Heart left ventricle (tissue), 16 donors: Measurements from ENCODE around the gene TRIM71. TPM values are rescaled to one million over a fixed set of nuclear protein-coding genes. Genes with fewer than 3 reads are reported as not detected.

ENCODE experiments used
- ATAC-seq, 4 donors: fragments of 200-7000 bp; cut with Tn5 transposase; one replicate each; pipeline ENCODE4 v1.9.1; 2020 to 2022; ENCODE audit warnings: moderate library complexity in 4 of 4, mild to moderate bottlenecking in 3 of 4, moderate number of reproducible peaks in 1 of 4
- DNase-seq, 5 donors: peaks; one replicate each; pipeline ENCODE4 v3.0.0-alpha.2; 2020
- H3K27ac ChIP-seq, 12 donors: fragments of 200-600 bp; sonication (generic) in 4 of 12; one replicate each; pipeline versions ENCODE4 v1.5.0 to v1.8.0; 2016 to 2022; ENCODE audit warnings: mild to moderate bottlenecking in 2 of 12
- H3K27me3 ChIP-seq, 9 donors: fragments of 200-600 bp; sonication (generic) in 2 of 9; one replicate each; pipeline versions ENCODE4 v1.5.1 to v1.8.0; 2016 to 2022; ENCODE audit warnings: mild to moderate bottlenecking in 3 of 9
- H3K36me3 ChIP-seq, 9 donors: fragments of 200-600 bp; sonication (generic) in 2 of 9; one replicate each; pipeline versions ENCODE4 v1.5.0 to v1.8.0; 2018 to 2022; ENCODE audit warnings: mild to moderate bottlenecking in 2 of 9
- H3K4me1 ChIP-seq, 12 donors: fragments of 200-600 bp; sonication (generic) in 4 of 12; one replicate each; pipeline versions ENCODE4 v1.5.0 to v1.8.0; 2016 to 2022; ENCODE audit warnings: mild to moderate bottlenecking in 3 of 12
- H3K4me3 ChIP-seq, 12 donors: fragments of 200-600 bp; sonication (generic) in 4 of 12; one replicate each; pipeline versions ENCODE4 v1.5.0 to v1.8.0; 2017 to 2022; ENCODE audit warnings: mild to moderate bottlenecking in 9 of 12, moderate library complexity in 4 of 12
- H3K9me3 ChIP-seq, 12 donors: fragments of 200-600 bp; sonication (generic) in 4 of 12; one replicate each; pipeline versions ENCODE4 v1.5.0 to v1.8.0; 2016 to 2022; ENCODE audit warnings: mild to moderate bottlenecking in 1 of 12
- CTCF ChIP-seq, 12 donors: fragments of 200-600 bp; sonication (generic) in 4 of 12; IDR thresholded peaks; one replicate each; pipeline versions ENCODE4 v1.5.0 to v1.8.0; 2018 to 2022; ENCODE audit warnings: antibody characterized with exemption in 12 of 12, mild to moderate bottlenecking in 5 of 12
- POLR2A ChIP-seq, 2 donors: fragments of 450-650 bp; IDR thresholded peaks; one replicate each; pipeline ENCODE4 v1.6.1; 2017; ENCODE audit warnings: antibody characterized with exemption in 2 of 2, mild to moderate bottlenecking in 2 of 2, moderate library complexity in 2 of 2
- WGBS, 4 donors: extraction: QIAGEN DNeasy Blood & Tissue Kit in 2 of 4; methylation state at CpG; one replicate each; pipeline versions ENCODE4 v1.1.5 to v1.1.7; 2013 to 2018; 5-methylcytosine and 5-hydroxymethylcytosine counted together
- intact Hi-C, 10 donors: fragments of 100-400 bp; cut with DNase I; formaldehyde crosslinking; loops; one replicate each; pipeline versions ENCODE4 v1.11.1 to v1.14.2; 2022
- polyA plus RNA-seq, 2 donors: library from polyadenylated mRNA; stranded (reverse); fragments of 200-250 nt; gene quantifications; one replicate each; pipeline ENCODE4 v1.2.3, GENCODE V29; 2013
- total RNA-seq, 9 donors: library from RNA; depleted of rRNA in 2 of 9; stranded (reverse); fragments of >200 nt in 2 of 9; fragmentation: NEBNext Ultra II Directional in 3 of 9; extraction: Animal tissue kit (Norgen Biotek cat#: 25700) in 3 of 9; gene quantifications; one replicate each; pipeline versions ENCODE4 v1.1.0 to v1.2.4, GENCODE V29; 2016 to 2023
- donor health status: ischemic (EF 13 %, LVEDD 7.1; RV severe dilation, severe dysfunction).
- donor health status: healthy with polysubstance abuse.
- donor health status: DM: no; HTN: yes; CAD: no.
- donor health status: DM: no; HTN: no; CAD: no.
- donor health status: ischemic (EF 25% LVEDD 6.9; RV normal size, moderate dysfunction).
- donor health status: ischemic (EF 25% LVEDD 5.7; RV mildly dilated, moderate dysfunction).
- donor health status: healthy.
- donor health status: DM: yes; HTN: yes; CAD: no.
- donor health status: ischemic (EF 35%, LVEDD 5.7; RV mildly dilated, moderate dysfunction).
- donor health status: nonischemic (EF 11% LVEDD 7.7; RV severe dilation, severe dysfunction).
- donor health status: DM: yes; HTN: yes; CAD: no.
- donor health status: PGD.
- donor health status: ischemic (EF 29% LVEDD 5.4; RV normal size, mild dysfunction).
- donor health status: nonischemic (EF 23%, LVEDD 6.1; RV moderate dilation, normal function).

The TRIM71 gene
- total and polyA plus RNA-seq, 11 donors, result 0.05 TPM; not detected in 9

GRCh38 chr3:32861681-32862080 lies 43.9 kb downstream of the TRIM71 start:
- ATAC-seq, result no peak
- no peaks in the 10 kb centered on the region for H3K27me3 ChIP-seq
- no peaks in the 10 kb centered on the region for H3K9me3 ChIP-seq
- peaks cover 0 to under 1% (median 0%) of the 10 kb centered on the region in 12 donors for H3K4me1 ChIP-seq
- TF ChIP-seq CTCF (IDR thresholded peaks at IDR 0.05) (no peak), POLR2A (IDR thresholded peaks at IDR 0.05) (no peak)
- DNase-seq, result no peak
- intact Hi-C loops, result no loop called here
- no peak overlapping the region for H3K27ac ChIP-seq
- 58 to 70% (median 69%) methylated on average over 5 of the region's 5 CpGs for WGBS, 4 donors
- no peak overlapping the region for H3K4me3 ChIP-seq
- no peaks in the 10 kb centered on the region for H3K36me3 ChIP-seq

GRCh38 chr3:32862247-32862935 lies 44.6 kb downstream of the TRIM71 start:
- no peaks in the 10 kb centered on the region for H3K36me3 ChIP-seq
- H3K27me3 ChIP-seq, result no peaks in the 10 kb centered on the region
- 71 to 81% (median 78%) methylated on average over 11 of the region's 11 CpGs for WGBS, 4 donors
- no peak overlapping the region for H3K4me3 ChIP-seq
- TF ChIP-seq CTCF (IDR thresholded peaks at IDR 0.05), result no peak
- TF ChIP-seq POLR2A (IDR thresholded peaks at IDR 0.05), result no peak
- H3K9me3 ChIP-seq, result no peaks in the 10 kb centered on the region
- H3K27ac ChIP-seq, result no peak overlapping the region
- no peaks in the 10 kb centered on the region for H3K4me1 ChIP-seq
- intact Hi-C loops, result no loop called here
- ATAC-seq (no peak), DNase-seq (no peak)

GRCh38 chr3:32862936-32863487 lies 45.2 kb downstream of the TRIM71 start:
- ATAC-seq (no peak), DNase-seq (no peak)
- Histone ChIP-seq H3K4me3 (no peak overlapping the region), H3K27me3 (no peaks in the 10 kb centered on the region), H3K4me1 (no peaks in the 10 kb centered on the region), H3K36me3 (no peaks in the 10 kb centered on the region), H3K27ac (no peak overlapping the region), H3K9me3 (no peaks in the 10 kb centered on the region)
- 93 to 99% (median 94%) methylated on average over 5 of the region's 5 CpGs for WGBS, 4 donors
- TF ChIP-seq POLR2A (IDR thresholded peaks at IDR 0.05) (no peak), CTCF (IDR thresholded peaks at IDR 0.05) (no peak)
- intact Hi-C loops, result no loop called here

- H3K9me3 ChIP-seq, result no peaks in the 10 kb centered on the region
- no peaks in the 10 kb centered on the region for H3K36me3 ChIP-seq
- H3K27me3 ChIP-seq, result no peaks in the 10 kb centered on the region
- intact Hi-C loops, result no loop called here
- no peak overlapping the region for H3K4me3 ChIP-seq
- no peak for TF ChIP-seq CTCF (IDR thresholded peaks at IDR 0.05)
- no peak for TF ChIP-seq POLR2A (IDR thresholded peaks at IDR 0.05)
- no peaks in the 10 kb centered on the region for H3K4me1 ChIP-seq
- H3K27ac ChIP-seq, result no peak overlapping the region
- ATAC-seq (no peak), DNase-seq (no peak)
- WGBS, 4 donors, result 53 to 75% (median 64%) methylated on average over 6 of the region's 6 CpGs
Observed at GRCh38 chr3:32865383-32865782, 47.6 kb downstream of the TRIM71 start.
